Loucy (cell line): ENCODE data around the gene KNSTRN.

Source experiments
- H2AFZ ChIP-seq: fragments of 200-600 bp; sonication (generic); 2 replicates; pipeline ENCODE4 v1.6.0; 2016; ENCODE audit warnings: antibody characterized with exemption, mild to moderate bottlenecking, low read length, moderate library complexity
- H3F3A ChIP-seq: fragments of 200-600 bp; 2 replicates; pipeline ENCODE4 v1.6.0; 2016; ENCODE audit warnings: antibody characterized with exemption, low read depth, mild to moderate bottlenecking
- H3K27me3 ChIP-seq: fragments of 200-600 bp; sonication (generic); 2 replicates; pipeline ENCODE4 v1.6.1; 2014; ENCODE audit warnings: low read length, mild to moderate bottlenecking; ENCODE audit not compliant: insufficient read depth, poor library complexity, severe bottlenecking
- H3K36me3 ChIP-seq: fragments of 200-600 bp; sonication (generic); 2 replicates; pipeline ENCODE4 v1.6.1; 2016; ENCODE audit warnings: low read length; ENCODE audit not compliant: insufficient read depth
- H3K4me1 ChIP-seq: fragments of 200-600 bp; sonication (generic); 2 replicates; pipeline ENCODE4 v1.5.1; 2014; ENCODE audit warnings: low read length, mild to moderate bottlenecking; ENCODE audit not compliant: insufficient read depth, poor library complexity, severe bottlenecking
- H3K4me2 ChIP-seq: fragments of 200-600 bp; sonication (generic); 2 replicates; pipeline ENCODE4 v1.6.0; 2014; ENCODE audit warnings: antibody characterized with exemption, low read length, low read depth, mild to moderate bottlenecking; ENCODE audit not compliant: poor library complexity, severe bottlenecking
- H3K4me3 ChIP-seq: fragments of 200-600 bp; sonication (generic); 2 replicates; pipeline ENCODE4 v1.5.1; 2014; ENCODE audit warnings: low read length, mild to moderate bottlenecking, mixed read lengths; ENCODE audit not compliant: poor library complexity, severe bottlenecking
- H3K79me2 ChIP-seq: fragments of 200-600 bp; sonication (generic); 2 replicates; pipeline ENCODE4 v1.6.1; 2014; ENCODE audit warnings: low read length; ENCODE audit not compliant: insufficient read depth
- H3K9ac ChIP-seq: fragments of 200-600 bp; sonication (generic); 2 replicates; pipeline ENCODE4 v1.6.0; 2014; ENCODE audit warnings: mild to moderate bottlenecking, low read depth, low read length, moderate library complexity; ENCODE audit not compliant: poor library complexity, severe bottlenecking
- H3K9me2 ChIP-seq: fragments of 200-600 bp; sonication (generic); replicated peaks from 2 replicates; pipeline ENCODE4 v1.6.1; 2016; ENCODE audit warnings: low read depth, low read length, mixed read lengths
- H3K9me3 ChIP-seq: fragments of 200-600 bp; sonication (generic); 2 replicates; pipeline ENCODE4 v1.6.1; 2014; ENCODE audit warnings: mild to moderate bottlenecking, antibody characterized with exemption, low read length, low read depth; ENCODE audit not compliant: insufficient read depth
- H4K20me1 ChIP-seq: fragments of 200-600 bp; sonication (generic); 2 replicates; pipeline ENCODE4 v1.6.0; 2014; ENCODE audit warnings: antibody characterized with exemption, low read length, mild to moderate bottlenecking; ENCODE audit not compliant: insufficient read depth, poor library complexity, severe bottlenecking
- EZH2phosphoT487 ChIP-seq: fragments of 200-600 bp; IDR thresholded peaks from 2 replicates; pipeline ENCODE4 v1.6.1; 2018; ENCODE audit warnings: antibody characterized with exemption, mild to moderate bottlenecking, moderate library complexity, borderline replicate concordance
- TF ChIP-seq, protein P1 (sequence below): fragments of 200-600 bp; sonication (generic); conservative IDR thresholded peaks from 2 replicates; pipeline ENCODE4 v1.5.1; 2014; ENCODE audit warnings: mild to moderate bottlenecking, antibody characterized with exemption, low read length

KNSTRN gene

GRCh38 chr15:40367371-40367685 is 15.2 kb upstream of the KNSTRN start:
- Histone ChIP-seq H3K9me3 (no peaks in the 10 kb centered on the region), H3K79me2 (no peaks in the 10 kb centered on the region), H4K20me1 (no peaks in the 10 kb centered on the region), H3K9ac (peak overlapping the region; percentile 59), H3K9me2 (no peaks in the 10 kb centered on the region), H2AFZ (peak overlapping the region; percentile 90), H3F3A (no peaks in the 10 kb centered on the region), H3K4me2 (peak overlapping the region; percentile 80), H3K27me3 (no peaks in the 10 kb centered on the region), H3K36me3 (no peaks in the 10 kb centered on the region), H3K4me3 (peak overlapping the region; percentile 68), H3K4me1 (peaks cover 13% of the 10 kb centered on the region)
- no peak for TF ChIP-seq EZH2phosphoT487
- TF ChIP-seq, protein P1, sequence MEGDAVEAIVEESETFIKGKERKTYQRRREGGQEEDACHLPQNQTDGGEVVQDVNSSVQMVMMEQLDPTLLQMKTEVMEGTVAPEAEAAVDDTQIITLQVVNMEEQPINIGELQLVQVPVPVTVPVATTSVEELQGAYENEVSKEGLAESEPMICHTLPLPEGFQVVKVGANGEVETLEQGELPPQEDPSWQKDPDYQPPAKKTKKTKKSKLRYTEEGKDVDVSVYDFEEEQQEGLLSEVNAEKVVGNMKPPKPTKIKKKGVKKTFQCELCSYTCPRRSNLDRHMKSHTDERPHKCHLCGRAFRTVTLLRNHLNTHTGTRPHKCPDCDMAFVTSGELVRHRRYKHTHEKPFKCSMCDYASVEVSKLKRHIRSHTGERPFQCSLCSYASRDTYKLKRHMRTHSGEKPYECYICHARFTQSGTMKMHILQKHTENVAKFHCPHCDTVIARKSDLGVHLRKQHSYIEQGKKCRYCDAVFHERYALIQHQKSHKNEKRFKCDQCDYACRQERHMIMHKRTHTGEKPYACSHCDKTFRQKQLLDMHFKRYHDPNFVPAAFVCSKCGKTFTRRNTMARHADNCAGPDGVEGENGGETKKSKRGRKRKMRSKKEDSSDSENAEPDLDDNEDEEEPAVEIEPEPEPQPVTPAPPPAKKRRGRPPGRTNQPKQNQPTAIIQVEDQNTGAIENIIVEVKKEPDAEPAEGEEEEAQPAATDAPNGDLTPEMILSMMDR, result no peak

DNA sequence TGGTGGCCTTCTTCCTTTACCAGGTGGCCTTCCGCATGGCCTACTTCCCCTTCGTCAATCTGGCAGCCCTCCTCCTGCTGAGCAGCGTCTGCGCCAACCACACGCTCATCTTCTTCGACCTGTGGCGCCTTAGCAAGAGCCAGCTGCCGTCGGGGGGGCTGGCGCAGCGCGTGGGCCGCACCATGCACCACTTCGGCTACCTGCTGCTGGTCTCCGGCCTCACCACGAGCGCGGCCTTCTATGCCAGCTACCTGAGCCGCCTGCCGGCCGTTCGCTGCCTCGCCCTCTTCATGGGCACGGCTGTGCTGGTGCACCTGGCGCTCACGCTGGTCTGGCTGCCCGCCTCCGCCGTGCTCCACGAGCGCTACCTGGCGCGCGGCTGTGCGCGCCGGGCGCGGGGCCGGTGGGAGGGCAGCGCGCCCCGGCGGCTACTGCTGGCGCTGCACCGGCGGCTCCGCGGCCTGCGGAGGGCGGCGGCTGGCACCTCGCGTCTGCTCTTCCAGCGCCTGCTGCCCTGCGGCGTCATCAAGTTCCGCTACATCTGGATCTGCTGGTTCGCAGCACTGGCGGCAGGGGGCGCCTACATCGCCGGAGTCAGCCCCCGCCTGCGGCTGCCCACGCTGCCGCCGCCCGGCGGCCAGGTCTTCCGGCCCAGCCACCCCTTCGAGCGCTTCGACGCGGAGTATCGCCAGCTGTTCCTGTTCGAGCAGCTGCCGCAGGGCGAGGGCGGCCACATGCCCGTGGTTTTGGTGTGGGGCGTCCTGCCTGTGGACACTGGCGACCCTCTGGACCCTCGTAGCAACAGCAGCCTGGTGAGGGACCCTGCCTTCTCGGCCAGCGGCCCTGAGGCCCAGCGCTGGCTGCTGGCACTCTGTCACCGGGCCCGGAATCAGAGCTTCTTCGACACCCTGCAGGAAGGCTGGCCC is 14.6 kb upstream of the KNSTRN start:
- Histone ChIP-seq H3K4me3 (peak overlapping the region; percentile 68), H3K9me2 (no peaks in the 10 kb centered on the region), H3K27me3 (no peaks in the 10 kb centered on the region), H3K36me3 (no peaks in the 10 kb centered on the region), H3K79me2 (no peaks in the 10 kb centered on the region), H3K9ac (peak overlapping the region; percentile 60), H4K20me1 (no peaks in the 10 kb centered on the region), H3K4me1 (peaks cover 13% of the 10 kb centered on the region), H3K4me2 (peak overlapping the region; percentile 80), H2AFZ (peak overlapping the region; percentile 90), H3K9me3 (no peaks in the 10 kb centered on the region), H3F3A (no peaks in the 10 kb centered on the region)
- TF ChIP-seq EZH2phosphoT487, result no peak
- TF ChIP-seq, protein P1, result peak; percentile 83

- Histone ChIP-seq H3F3A (no peaks in the 10 kb centered on the region), H3K9ac (peak overlapping the region; percentile 60), H3K4me3 (peak overlapping the region; percentile 48), H3K4me1 (peaks cover 13% of the 10 kb centered on the region), H2AFZ (peak overlapping the region; percentile 81), H3K36me3 (no peaks in the 10 kb centered on the region), H3K9me2 (no peaks in the 10 kb centered on the region), H4K20me1 (no peaks in the 10 kb centered on the region), H3K4me2 (peak overlapping the region; percentile 64), H3K9me3 (no peaks in the 10 kb centered on the region), H3K27me3 (no peaks in the 10 kb centered on the region), H3K79me2 (no peaks in the 10 kb centered on the region)
- TF ChIP-seq EZH2phosphoT487, result no peak
- TF ChIP-seq, protein P1, result no peak
Measured at GRCh38 chr15:40368719-40369473, 13.6 kb upstream of the KNSTRN start.
